GM19023 (cell line): ENCODE results near the gene CXCR4.
"Not testable (repeated sequence)": the region's sequence is repeated elsewhere in the genome, so short reads cannot be mapped to it uniquely, and the experiment has no call there.

Experiments
- ATAC-seq: cut with Tn5 transposase; IDR thresholded peaks from one replicate; pipeline ENCODE4 v1.9.1; 2021; ENCODE audit warnings: mild to moderate bottlenecking, moderate library complexity; ENCODE audit not compliant: unreplicated experiment

CXCR4 gene

GRCh38 chr2:136115183-136115761 lies 2.7 kb downstream of the CXCR4 start:
- ATAC-seq, result no peak

- no peak for ATAC-seq
Measured at GRCh38 chr2:136114382-136114781, 3.6 kb downstream of the CXCR4 start.

GRCh38 chr2:136113209-136113971 lies 4.6 kb downstream of the CXCR4 start:
- no peak for ATAC-seq

- no peak for ATAC-seq
Measured at GRCh38 chr2:136112317-136113208, 5.4 kb downstream of the CXCR4 start.

- no peak for ATAC-seq
Measured at GRCh38 chr2:136111711-136112110, 6.2 kb downstream of the CXCR4 start.

GRCh38 chr2:136110526-136110925 lies 7.4 kb downstream of the CXCR4 start:
- ATAC-seq, result no peak

GRCh38 chr2:136108463-136108862 lies 9.5 kb downstream of the CXCR4 start:
- no peak for ATAC-seq

GRCh38 chr2:136107051-136108033 lies 10.6 kb downstream of the CXCR4 start:
- ATAC-seq, result peak; percentile 69

GRCh38 chr2:136106505-136106904 lies 11.4 kb downstream of the CXCR4 start:
- ATAC-seq, result no peak

- no peak for ATAC-seq
Measured at GRCh38 chr2:136104977-136105376, 13.0 kb downstream of the CXCR4 start.

GRCh38 chr2:136101042-136101441 lies 16.9 kb downstream of the CXCR4 start:
- ATAC-seq, result no peak

- ATAC-seq, result no peak
Measured at GRCh38 chr2:136098441-136098840, 19.5 kb downstream of the CXCR4 start.

GRCh38 chr2:136093583-136093982 lies 24.4 kb downstream of the CXCR4 start:
- ATAC-seq, result no peak

GRCh38 chr2:136091899-136092298 lies 26.1 kb downstream of the CXCR4 start:
- no peak for ATAC-seq

- not testable (repeated sequence) for ATAC-seq
Measured at GRCh38 chr2:136087901-136088460, 30.0 kb downstream of the CXCR4 start.

GRCh38 chr2:136086253-136087016 lies 31.5 kb downstream of the CXCR4 start:
- no peak for ATAC-seq

- ATAC-seq, result no peak
Measured at GRCh38 chr2:136085453-136086209, 32.3 kb downstream of the CXCR4 start.

GRCh38 chr2:136081582-136082210 lies 36.3 kb downstream of the CXCR4 start:
- no peak for ATAC-seq
